ENCODE data around the gene HSD11B1L. TPM values are rescaled to one million over a fixed set of nuclear protein-coding genes. Genes with fewer than 3 reads are reported as not detected.
A peak's percentile ranks its signal among the peaks of the same experiment; 100 is the strongest.

The HSD11B1L gene
- total RNA-seq, 2 donors from 2014 or later, result 7.7 to 12.7 TPM

- H3K4me3 ChIP-seq (ENCODE audit: low read length), result no peak overlapping the region
- H3K27ac Mint-ChIP-seq, result no peak overlapping the region
Observed at GRCh38 chr19:5713228-5713627, 32.4 kb downstream of the HSD11B1L start.

GRCh38 chr19:5714816-5715215 lies 34.0 kb downstream of the HSD11B1L start:
- no peak for DNase-seq
- H3K27me3 ChIP-seq (ENCODE audit: control insufficient read depth, insufficient read depth, low read length, poor library complexity, severe bottlenecking), result no peaks in the 10 kb centered on the region
- no peak overlapping the region for H3K27ac ChIP-seq (ENCODE audit: low read depth, low read length)
- H3K4me3 ChIP-seq (ENCODE audit: low read length), result no peak overlapping the region
- WGBS, 2 experiments (ENCODE audit: insufficient coverage in 1 of 2, insufficient read length in 1 of 2), result 93 to 96% methylated on average over 7 to 10 of the region's 10 CpGs
- H3K9me3 ChIP-seq (ENCODE audit: control insufficient read depth, low read length), result no peaks in the 10 kb centered on the region
- peaks cover 44% of the 10 kb centered on the region for H3K36me3 Mint-ChIP-seq (ENCODE audit: low read depth)
- H3K9ac ChIP-seq (ENCODE audit: extremely low read depth, low read length, poor library complexity, severe bottlenecking), result no peak overlapping the region
- H3K4me3 Mint-ChIP-seq, result no peak overlapping the region
- peaks cover 58% of the 10 kb centered on the region for H3K36me3 ChIP-seq (ENCODE audit: control insufficient read depth, insufficient read depth, low read length)
- H3K27ac Mint-ChIP-seq, result no peak overlapping the region
- H3K4me1 ChIP-seq (ENCODE audit: control insufficient read depth, insufficient read depth, low read length), result peaks cover 3% of the 10 kb centered on the region
- H3K9me3 Mint-ChIP-seq, result no peaks in the 10 kb centered on the region
- no peak for TF ChIP-seq CTCF (conservative IDR thresholded peaks at IDR 0.05)
- H3K27me3 Mint-ChIP-seq (ENCODE audit: insufficient read depth), result no peaks in the 10 kb centered on the region
- peaks cover 10% of the 10 kb centered on the region for H3K4me1 Mint-ChIP-seq

More at GRCh38 chr19:5713228-5713627, 32.4 kb downstream of the HSD11B1L start:
- H3K9ac ChIP-seq (ENCODE audit: extremely low read depth, low read length, poor library complexity, severe bottlenecking), result no peak overlapping the region
- TF ChIP-seq CTCF (conservative IDR thresholded peaks at IDR 0.05), result no peak
- H3K4me1 ChIP-seq (ENCODE audit: control insufficient read depth, insufficient read depth, low read length), result no peaks in the 10 kb centered on the region
- WGBS, 2 experiments (ENCODE audit: insufficient coverage in 1 of 2, insufficient read length in 1 of 2), result 93 to 97% methylated on average over 5 to 9 of the region's 9 CpGs
- no peaks in the 10 kb centered on the region for H3K9me3 Mint-ChIP-seq
- no peaks in the 10 kb centered on the region for H3K9me3 ChIP-seq (ENCODE audit: control insufficient read depth, low read length)
- H3K27me3 ChIP-seq (ENCODE audit: control insufficient read depth, insufficient read depth, low read length, poor library complexity, severe bottlenecking), result no peaks in the 10 kb centered on the region
- no peak overlapping the region for H3K4me3 Mint-ChIP-seq
- no peaks in the 10 kb centered on the region for H3K4me1 Mint-ChIP-seq
- H3K27ac ChIP-seq (ENCODE audit: low read depth, low read length), result no peak overlapping the region
- no peaks in the 10 kb centered on the region for H3K27me3 Mint-ChIP-seq (ENCODE audit: insufficient read depth)
- H3K36me3 ChIP-seq (ENCODE audit: control insufficient read depth, insufficient read depth, low read length), result peaks cover 64% of the 10 kb centered on the region
- peaks cover 49% of the 10 kb centered on the region for H3K36me3 Mint-ChIP-seq (ENCODE audit: low read depth)
- DNase-seq, result no peak

- peaks cover 10% of the 10 kb centered on the region for H3K4me1 Mint-ChIP-seq
- WGBS, 2 experiments (ENCODE audit: insufficient coverage in 1 of 2, insufficient read length in 1 of 2), result 89 to 92% methylated on average over 6 to 8 of the region's 8 CpGs
- H3K36me3 Mint-ChIP-seq (ENCODE audit: low read depth), result peaks cover 27% of the 10 kb centered on the region
- H3K9me3 Mint-ChIP-seq, result no peaks in the 10 kb centered on the region
- TF ChIP-seq CTCF (conservative IDR thresholded peaks at IDR 0.05), result no peak
- Histone ChIP-seq H3K27ac (ENCODE audit: low read depth, low read length) (no peak overlapping the region), H3K9ac (ENCODE audit: extremely low read depth, low read length, poor library complexity, severe bottlenecking) (no peak overlapping the region), H3K27me3 (ENCODE audit: control insufficient read depth, insufficient read depth, low read length, poor library complexity, severe bottlenecking) (no peaks in the 10 kb centered on the region), H3K9me3 (ENCODE audit: control insufficient read depth, low read length) (no peaks in the 10 kb centered on the region), H3K36me3 (ENCODE audit: control insufficient read depth, insufficient read depth, low read length) (peaks cover 34% of the 10 kb centered on the region), H3K4me1 (ENCODE audit: control insufficient read depth, insufficient read depth, low read length) (peaks cover 3% of the 10 kb centered on the region), H3K4me3 (ENCODE audit: low read length) (no peak overlapping the region)
- no peak overlapping the region for H3K4me3 Mint-ChIP-seq
- no peaks in the 10 kb centered on the region for H3K27me3 Mint-ChIP-seq (ENCODE audit: insufficient read depth)
- H3K27ac Mint-ChIP-seq, result peak overlapping the region; percentile 70
- DNase-seq, result no peak
Observed at GRCh38 chr19:5717215-5717935, 36.5 kb downstream of the HSD11B1L start.

All from endodermal cell (in vitro differentiated cells).